ENCODE data around the gene HIC1. TPM values are rescaled to one million over a fixed set of nuclear protein-coding genes. Genes with fewer than 3 reads are reported as not detected.

Gene HIC1
- total RNA-seq, 1 donor from 2014 or later = 9.3 TPM

- ATAC-seq (ENCODE audit: low read depth) (no peak), DNase-seq (no peak)
- no peak for TF ChIP-seq CTCF (IDR thresholded peaks at IDR 0.05)
- Mint-ChIP-seq H3K36me3 (ENCODE audit: low read depth) (peaks cover 51% of the 10 kb centered on the region), H3K9me3 (no peaks in the 10 kb centered on the region), H3K27ac (peak overlapping the region; percentile 87), H3K4me3 (peak overlapping the region; percentile 90), H3K27me3 (no peaks in the 10 kb centered on the region), H3K4me1 (peaks cover 24% of the 10 kb centered on the region)
- CTCF ChIA-PET = interaction anchor here (1.1 to 1.4 kb wide), 3 partner anchors 9 to 324 kb away, joined by 4 to 7 read pairs (median 5); no protein-coding TSS in a partner anchor
- intact Hi-C loops (cut with micrococcal nuclease) = loop anchor here (1.0 to 5.0 kb wide), 5 partner anchors 11 to 374 kb away; partner anchors contain the start of genes DPH1 and RTN4RL1
- POLR2A ChIA-PET = interaction anchor here (1.2 to 1.5 kb wide), 2 partner anchors 8 to 16 kb away, joined by 3 read pairs; partner anchors contain the start of gene RTN4RL1
Observed at GRCh38 chr17:2040942-2041560, 13.9 kb upstream of the HIC1 start.

DNA sequence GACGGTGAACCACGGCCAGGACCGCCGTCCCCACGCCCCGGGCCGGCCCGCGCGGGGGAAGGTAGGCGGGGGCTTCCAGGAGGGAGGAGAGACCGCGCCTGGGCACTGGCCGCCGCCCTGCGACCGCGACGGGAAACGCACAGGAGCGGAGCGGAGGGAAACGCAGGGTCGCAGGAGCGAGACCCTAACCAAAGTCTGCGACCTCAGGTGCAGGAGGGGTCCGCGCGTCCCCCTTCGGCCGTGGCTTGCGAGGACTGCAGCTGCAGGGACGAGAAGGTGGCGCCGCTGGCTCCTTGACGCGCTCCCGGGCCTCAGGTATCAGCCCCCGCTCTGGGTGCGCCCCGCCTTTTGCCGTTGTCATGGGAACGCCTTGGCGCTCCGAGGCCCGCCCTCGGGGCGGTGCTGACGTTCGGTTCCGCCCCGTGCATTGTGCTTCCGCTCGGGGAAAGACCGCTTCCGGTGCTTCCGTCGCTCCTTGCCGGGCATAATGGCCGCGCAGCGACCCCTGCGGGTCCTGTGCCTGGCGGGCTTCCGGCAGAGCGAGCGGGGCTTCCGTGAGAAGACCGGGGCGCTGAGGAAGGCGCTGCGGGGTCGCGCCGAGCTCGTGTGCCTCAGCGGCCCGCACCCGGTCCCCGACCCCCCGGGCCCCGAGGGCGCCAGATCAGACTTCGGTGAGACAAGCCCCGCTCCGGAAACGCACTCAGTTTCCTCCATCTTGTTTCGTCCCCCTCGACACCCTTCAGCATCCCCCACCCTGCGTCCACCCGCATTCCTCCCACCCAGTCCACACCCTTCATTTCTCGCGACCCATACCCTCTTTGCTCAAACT is 13.1 kb upstream of the HIC1 start, which contains the start of gene OVCA2:
Gene OVCA2 (plus strand): TSS at position 462 of the 829 bp plus-strand sequence. CDS start 26 bp downstream, at position 488.
- ChIA-PET CTCF (interaction anchor here (1.1 to 1.4 kb wide), 2 partner anchors 203 to 325 kb away, joined by 4 to 7 read pairs; no protein-coding TSS in a partner anchor), POLR2A (interaction anchor here (1.2 to 1.5 kb wide), 2 partner anchors 9 to 17 kb away, joined by 3 read pairs; partner anchors contain the start of gene RTN4RL1)
- ATAC-seq (ENCODE audit: low read depth) = peak; percentile 90
- Mint-ChIP-seq H3K9me3 (no peaks in the 10 kb centered on the region), H3K27ac (peak within 1 kb of the TSS; percentile 87), H3K27me3 (no peaks in the 10 kb centered on the region), H3K4me3 (peak within 1 kb of the TSS; percentile 90), H3K36me3 (ENCODE audit: low read depth) (peaks cover 44% of the 10 kb centered on the region), H3K4me1 (peaks cover 24% of the 10 kb centered on the region)
- intact Hi-C loops (cut with micrococcal nuclease) = loop anchor here (1.0 to 5.0 kb wide), 6 partner anchors 11 to 374 kb away; partner anchors contain the start of genes DPH1 and RTN4RL1
- TF ChIP-seq CTCF (IDR thresholded peaks at IDR 0.05) = no peak
- peak; percentile 97 for DNase-seq

GRCh38 chr17:2042390-2042847 is 12.5 kb upstream of the HIC1 start:
- Mint-ChIP-seq H3K27ac (peak overlapping the region; percentile 87), H3K9me3 (no peaks in the 10 kb centered on the region), H3K4me3 (peak overlapping the region; percentile 90), H3K36me3 (ENCODE audit: low read depth) (peaks cover 38% of the 10 kb centered on the region), H3K27me3 (no peaks in the 10 kb centered on the region), H3K4me1 (peaks cover 24% of the 10 kb centered on the region)
- CTCF ChIA-PET = interaction anchor here (1.4 kb wide), 1 partner anchor 202 kb away, joined by 7 read pairs; no protein-coding TSS in a partner anchor
- TF ChIP-seq CTCF (IDR thresholded peaks at IDR 0.05) = no peak
- intact Hi-C loops (cut with micrococcal nuclease) = loop anchor here (1.0 to 5.0 kb wide), 4 partner anchors 135 to 375 kb away; no protein-coding TSS in a partner anchor
- DNase-seq (no peak), ATAC-seq (ENCODE audit: low read depth) (no peak)
- POLR2A ChIA-PET = no interaction called here

- ATAC-seq (ENCODE audit: low read depth) = no peak
- Mint-ChIP-seq H3K27me3 (peaks cover under 1% of the 10 kb centered on the region), H3K9me3 (no peaks in the 10 kb centered on the region), H3K36me3 (ENCODE audit: low read depth) (peaks cover 33% of the 10 kb centered on the region), H3K27ac (peak overlapping the region; percentile 87), H3K4me1 (peaks cover 24% of the 10 kb centered on the region), H3K4me3 (peak overlapping the region; percentile 90)
- intact Hi-C loops (cut with micrococcal nuclease) = loop anchor here (1.0 to 5.0 kb wide), 4 partner anchors 136 to 376 kb away; no protein-coding TSS in a partner anchor
- TF ChIP-seq CTCF (IDR thresholded peaks at IDR 0.05) = no peak
- CTCF ChIA-PET = no interaction called here
- DNase-seq = no peak
- POLR2A ChIA-PET = no interaction called here
Observed at GRCh38 chr17:2042933-2043332, 12.0 kb upstream of the HIC1 start.

Measured in activated B cell treated with CpG ODN at 0.5 μM for 24 hours (primary cell).